Parathyroid adenoma (tissue), 2 donors: ENCODE data around the gene PRICKLE1.

Experiments used
- H2AFZ ChIP-seq: fragments of 300-600 bp; sonication (generic); one replicate; pipeline ENCODE4 v1.7.0; 2017; ENCODE audit warnings: antibody characterized with exemption, mild to moderate bottlenecking
- H3K27ac ChIP-seq: fragments of 300-600 bp; sonication (generic); one replicate; pipeline ENCODE4 v1.7.0; 2017
- H3K27me3 ChIP-seq: fragments of 300-600 bp; sonication (generic); one replicate; pipeline ENCODE4 v1.7.0; 2017; ENCODE audit warnings: low read length; ENCODE audit not compliant: control insufficient read depth, insufficient read depth
- H3K36me3 ChIP-seq: fragments of 300-600 bp; sonication (generic); one replicate; pipeline ENCODE4 v1.7.0; 2017; ENCODE audit warnings: low read length; ENCODE audit not compliant: control insufficient read depth, insufficient read depth
- H3K4me1 ChIP-seq: fragments of 300-600 bp; sonication (generic); one replicate; pipeline ENCODE4 v1.7.0; 2017; ENCODE audit warnings: control low read depth
- H3K4me2 ChIP-seq: fragments of 300-600 bp; sonication (generic); one replicate; pipeline ENCODE4 v1.7.0; 2017; ENCODE audit warnings: low read length
- H3K4me3 ChIP-seq: fragments of 300-600 bp; sonication (generic); one replicate; pipeline ENCODE4 v1.7.0; 2017; ENCODE audit warnings: low read depth, low read length
- H3K79me2 ChIP-seq: fragments of 300-600 bp; sonication (generic); one replicate; pipeline ENCODE4 v1.7.0; 2017; ENCODE audit warnings: control low read depth
- H3K9ac ChIP-seq: fragments of 300-600 bp; sonication (generic); one replicate; pipeline ENCODE4 v1.7.0; 2017; ENCODE audit warnings: mild to moderate bottlenecking
- H3K9me3 ChIP-seq: fragments of 300-600 bp; sonication (generic); one replicate; pipeline ENCODE4 v1.7.0; 2017; ENCODE audit warnings: low read length; ENCODE audit not compliant: control insufficient read depth
- TF ChIP-seq, protein P1 (sequence below): fragments of 300-600 bp; sonication (generic); IDR thresholded peaks from one replicate; pipeline ENCODE4 v1.7.0; 2017; ENCODE audit warnings: antibody characterized with exemption, mild to moderate bottlenecking
- donor health status: primary hyperparathyroidism.

The PRICKLE1 gene

DNA sequence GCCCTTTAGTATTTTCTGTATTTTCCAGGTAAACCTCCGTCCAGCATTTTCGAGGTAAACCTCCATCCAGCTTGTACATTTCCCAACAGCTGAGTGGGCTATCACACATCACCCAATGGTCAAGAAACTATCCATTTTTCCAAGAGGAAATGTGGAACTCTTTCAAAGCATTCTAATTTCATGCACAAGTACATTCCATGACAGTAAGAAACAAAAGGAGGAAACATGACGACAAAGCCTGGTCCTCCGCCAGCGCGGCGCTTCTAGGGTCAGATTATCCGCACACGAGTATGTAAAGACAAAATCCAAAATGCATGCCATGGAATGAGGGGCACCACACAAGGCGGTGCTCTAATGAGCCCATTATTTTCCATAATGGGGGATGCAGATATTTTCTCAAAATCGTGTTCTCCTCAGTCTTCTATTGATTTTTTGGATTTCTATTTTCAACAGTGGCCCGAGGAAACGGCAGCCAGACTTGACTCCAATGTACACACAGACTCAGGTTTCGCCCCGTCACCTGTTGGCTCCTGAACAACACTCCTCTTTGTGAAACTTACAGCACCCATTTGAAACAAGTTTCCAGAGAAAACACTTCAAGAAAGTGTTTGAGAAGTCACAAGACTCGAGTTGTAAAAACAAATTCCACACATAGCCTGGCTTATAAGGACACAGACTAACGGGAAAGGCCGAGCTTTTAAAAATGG is 107.4 kb downstream of the PRICKLE1 start:
- H3K4me1 ChIP-seq: no peaks in the 10 kb centered on the region
- H3K27me3 ChIP-seq: no peaks in the 10 kb centered on the region
- no peak overlapping the region for H3K9ac ChIP-seq
- H3K79me2 ChIP-seq: no peaks in the 10 kb centered on the region
- H2AFZ ChIP-seq: peak overlapping the region; percentile 88
- peak overlapping the region; percentile 48 for H3K27ac ChIP-seq
- TF ChIP-seq, protein P1, sequence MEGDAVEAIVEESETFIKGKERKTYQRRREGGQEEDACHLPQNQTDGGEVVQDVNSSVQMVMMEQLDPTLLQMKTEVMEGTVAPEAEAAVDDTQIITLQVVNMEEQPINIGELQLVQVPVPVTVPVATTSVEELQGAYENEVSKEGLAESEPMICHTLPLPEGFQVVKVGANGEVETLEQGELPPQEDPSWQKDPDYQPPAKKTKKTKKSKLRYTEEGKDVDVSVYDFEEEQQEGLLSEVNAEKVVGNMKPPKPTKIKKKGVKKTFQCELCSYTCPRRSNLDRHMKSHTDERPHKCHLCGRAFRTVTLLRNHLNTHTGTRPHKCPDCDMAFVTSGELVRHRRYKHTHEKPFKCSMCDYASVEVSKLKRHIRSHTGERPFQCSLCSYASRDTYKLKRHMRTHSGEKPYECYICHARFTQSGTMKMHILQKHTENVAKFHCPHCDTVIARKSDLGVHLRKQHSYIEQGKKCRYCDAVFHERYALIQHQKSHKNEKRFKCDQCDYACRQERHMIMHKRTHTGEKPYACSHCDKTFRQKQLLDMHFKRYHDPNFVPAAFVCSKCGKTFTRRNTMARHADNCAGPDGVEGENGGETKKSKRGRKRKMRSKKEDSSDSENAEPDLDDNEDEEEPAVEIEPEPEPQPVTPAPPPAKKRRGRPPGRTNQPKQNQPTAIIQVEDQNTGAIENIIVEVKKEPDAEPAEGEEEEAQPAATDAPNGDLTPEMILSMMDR: no peak
- peak overlapping the region; percentile 28 for H3K4me3 ChIP-seq
- no peaks in the 10 kb centered on the region for H3K36me3 ChIP-seq
- no peaks in the 10 kb centered on the region for H3K9me3 ChIP-seq
- H3K4me2 ChIP-seq: peak overlapping the region; percentile 75

DNA sequence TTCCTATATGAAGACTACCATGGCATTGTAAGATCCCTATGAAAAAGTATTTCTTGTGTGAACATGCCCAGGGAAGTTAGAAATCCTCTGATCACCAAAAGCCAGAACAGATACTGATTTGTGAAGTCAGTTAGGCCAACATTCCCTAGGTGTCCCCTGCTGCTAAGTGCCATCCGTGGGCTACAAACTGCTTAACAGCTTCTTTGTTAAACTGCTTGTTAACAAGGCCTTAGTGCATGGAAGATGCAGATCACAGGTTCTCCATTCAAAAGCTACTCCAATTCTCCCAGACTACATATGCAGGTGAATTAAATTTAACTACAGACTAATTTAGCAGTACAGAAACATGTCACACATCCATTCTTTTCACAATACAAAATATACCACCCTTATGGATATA is 108.2 kb downstream of the PRICKLE1 start:
- Histone ChIP-seq H3K4me3 (no peak overlapping the region), H3K27ac (peak overlapping the region; percentile 9)

DNA sequence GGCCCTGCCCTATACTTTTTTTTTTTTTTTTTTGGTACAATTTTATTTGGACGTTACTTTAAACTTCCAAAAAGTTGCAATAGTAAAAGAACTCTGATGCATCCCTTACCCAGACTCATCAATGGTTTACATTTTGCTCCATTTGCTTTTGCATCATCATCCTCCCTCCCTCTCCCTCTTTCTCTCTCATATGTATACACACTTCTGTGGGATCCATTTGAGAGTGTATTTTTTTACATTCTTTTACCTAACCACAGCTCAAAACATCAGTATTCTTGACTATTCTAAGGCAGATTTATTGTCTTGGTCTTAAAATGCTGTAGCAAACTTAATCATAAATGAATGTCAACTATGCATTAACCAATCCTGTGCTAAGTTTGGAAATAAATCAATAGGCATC is 111.6 kb downstream of the PRICKLE1 start:
- no peak overlapping the region for H3K4me2 ChIP-seq
- no peak overlapping the region for H3K9ac ChIP-seq
- H3K36me3 ChIP-seq: no peaks in the 10 kb centered on the region
- H3K4me3 ChIP-seq: no peak overlapping the region
- no peak overlapping the region for H2AFZ ChIP-seq
- no peaks in the 10 kb centered on the region for H3K4me1 ChIP-seq
- H3K79me2 ChIP-seq: no peaks in the 10 kb centered on the region
- H3K27me3 ChIP-seq: no peaks in the 10 kb centered on the region
- TF ChIP-seq, protein P1: no peak
- H3K9me3 ChIP-seq: no peaks in the 10 kb centered on the region
- no peak overlapping the region for H3K27ac ChIP-seq

More for the DNA sequence above, 108.2 kb downstream of the PRICKLE1 start:
- no peaks in the 10 kb centered on the region for H3K9me3 ChIP-seq
- H3K27me3 ChIP-seq: no peaks in the 10 kb centered on the region
- H3K9ac ChIP-seq: no peak overlapping the region
- H3K4me1 ChIP-seq: no peaks in the 10 kb centered on the region
- TF ChIP-seq, protein P1: no peak
- no peaks in the 10 kb centered on the region for H3K36me3 ChIP-seq
- H2AFZ ChIP-seq: no peak overlapping the region
- H3K79me2 ChIP-seq: no peaks in the 10 kb centered on the region
- no peak overlapping the region for H3K4me2 ChIP-seq

DNA sequence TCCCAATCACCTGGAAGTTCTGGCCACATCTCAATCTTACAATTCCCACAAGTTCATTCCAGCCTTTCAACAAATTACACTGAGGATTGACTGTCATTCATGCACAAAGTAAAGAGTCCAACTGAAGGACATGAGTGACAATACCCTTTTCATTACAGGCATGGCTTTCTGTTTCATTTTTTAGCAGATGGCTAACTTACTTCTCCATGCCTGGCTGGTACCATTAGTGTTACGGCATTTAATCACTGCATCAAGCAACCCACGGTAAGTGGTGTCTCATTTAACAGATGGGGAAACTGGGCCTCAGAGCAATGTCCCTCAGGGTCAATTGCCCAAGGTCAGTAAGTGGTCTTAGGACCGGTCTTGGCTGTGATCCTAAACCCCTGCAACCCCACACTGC is 114.4 kb downstream of the PRICKLE1 start:
- Histone ChIP-seq H3K27ac (no peak overlapping the region), H3K9me3 (no peaks in the 10 kb centered on the region), H2AFZ (no peak overlapping the region), H3K36me3 (no peaks in the 10 kb centered on the region), H3K4me3 (no peak overlapping the region), H3K27me3 (no peaks in the 10 kb centered on the region), H3K4me1 (no peaks in the 10 kb centered on the region), H3K79me2 (no peaks in the 10 kb centered on the region), H3K4me2 (no peak overlapping the region), H3K9ac (no peak overlapping the region)
- TF ChIP-seq, protein P1: no peak

DNA sequence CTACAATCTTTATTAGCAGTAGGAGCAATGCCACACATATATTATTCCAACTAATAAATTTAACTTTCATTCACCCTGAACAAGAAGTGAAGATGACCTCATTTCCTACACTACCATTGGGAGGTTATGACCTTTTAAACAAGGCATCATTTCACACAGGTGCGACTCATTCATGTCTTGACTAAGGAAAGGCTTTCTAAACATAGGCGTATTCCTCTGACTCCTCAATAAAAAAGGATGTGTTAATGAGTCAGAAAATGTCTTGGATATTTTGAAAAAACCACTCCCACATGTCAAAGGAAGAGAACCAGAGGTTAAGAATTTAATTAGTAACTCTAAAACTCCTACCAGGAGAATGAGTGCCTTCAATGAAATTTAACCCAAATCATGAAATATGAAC is 115.2 kb downstream of the PRICKLE1 start:
- Histone ChIP-seq H3K4me3 (no peak overlapping the region), H3K9ac (no peak overlapping the region), H2AFZ (no peak overlapping the region), H3K27ac (no peak overlapping the region), H3K9me3 (no peaks in the 10 kb centered on the region), H3K4me1 (no peaks in the 10 kb centered on the region), H3K79me2 (no peaks in the 10 kb centered on the region), H3K27me3 (no peaks in the 10 kb centered on the region), H3K36me3 (no peaks in the 10 kb centered on the region), H3K4me2 (no peak overlapping the region)
- TF ChIP-seq, protein P1: no peak
